GM23338 (cell line): ENCODE measurements around the gene AHCY.
"Not testable (repeated sequence)": the region's sequence is repeated elsewhere in the genome, so short reads cannot be mapped to it uniquely, and the experiment has no call there.

Experiments
- CREB1 ChIP-seq: fragments of 250-450 bp; sonication (Bioruptor Pico); IDR thresholded peaks from 2 replicates; pipeline ENCODE4 v1.5.0; 2020; ENCODE audit warnings: low read depth, mild to moderate bottlenecking, moderate library complexity
- CTCF ChIP-seq, 2 experiments: fragments of 200-600 bp in 1 of 2; sonication (generic) in 1 of 2; conservative IDR thresholded peaks; 2 replicates each; pipeline versions ENCODE4 v1.5.1 to v1.6.1; 2016 to 2017; ENCODE audit warnings: antibody characterized with exemption in 2 of 2, low read depth in 2 of 2, mild to moderate bottlenecking in 2 of 2, moderate library complexity in 1 of 2
- EZH2 ChIP-seq: fragments of 200-600 bp; sonication (generic); IDR thresholded peaks from one replicate; pipeline ENCODE4 v1.8.0; 2017; ENCODE audit warnings: antibody characterized with exemption, mild to moderate bottlenecking, low read depth; ENCODE audit not compliant: unreplicated experiment
- EZH2phosphoT487 ChIP-seq: fragments of 200-600 bp; sonication (generic); IDR thresholded peaks from one replicate; pipeline ENCODE4 v1.8.1; 2018; ENCODE audit warnings: antibody characterized with exemption; ENCODE audit not compliant: unreplicated experiment
- JUNB ChIP-seq: IDR thresholded peaks from one replicate; pipeline ENCODE4 v1.6.1; 2016; ENCODE audit warnings: antibody characterized with exemption; ENCODE audit not compliant: unreplicated experiment
- NANOG ChIP-seq: IDR thresholded peaks from 2 replicates; pipeline ENCODE4 v1.6.1; 2016; ENCODE audit warnings: antibody characterized with exemption, borderline replicate concordance
- POLR2AphosphoS5 ChIP-seq: IDR thresholded peaks from 2 replicates; pipeline ENCODE4 v1.6.1; 2016; ENCODE audit warnings: antibody characterized with exemption, low read depth
- STAT1 ChIP-seq: IDR thresholded peaks from one replicate; pipeline ENCODE4 v1.6.1; 2016; ENCODE audit warnings: antibody characterized with exemption; ENCODE audit not compliant: unreplicated experiment
- ZNF114 ChIP-seq: fragments of 250-450 bp; sonication (Bioruptor Pico); IDR thresholded peaks from 2 replicates; pipeline ENCODE4 v1.5.0; 2020; ENCODE audit warnings: mild to moderate bottlenecking, moderate library complexity
- ZNF331 ChIP-seq: fragments of 250-450 bp; sonication (Bioruptor Pico); IDR thresholded peaks from 2 replicates; pipeline ENCODE4 v1.5.0; 2020; ENCODE audit warnings: low read depth, mild to moderate bottlenecking, moderate library complexity
- TF ChIP-seq, protein P1 (sequence below): IDR thresholded peaks from one replicate; pipeline ENCODE4 v1.6.1; 2018; ENCODE audit warnings: antibody characterized with exemption; ENCODE audit not compliant: unreplicated experiment
- TF ChIP-seq, protein P2 (sequence below): fragments of 250-450 bp; sonication (Bioruptor Pico); IDR thresholded peaks from 2 replicates; pipeline ENCODE4 v1.5.0; 2020; ENCODE audit warnings: mild to moderate bottlenecking, moderate library complexity

- not testable (repeated sequence) for TF ChIP-seq POLR2AphosphoS5; EZH2phosphoT487; CTCF (conservative IDR thresholded peaks at IDR 0.05; ENCODE audit: low read depth in 2 of 2); STAT1; JUNB; EZH2; ZNF114 (CRISPR knock-in tag); NANOG; CREB1 (CRISPR knock-in tag); ZNF331 (CRISPR knock-in tag)
- TF ChIP-seq, protein P1, sequence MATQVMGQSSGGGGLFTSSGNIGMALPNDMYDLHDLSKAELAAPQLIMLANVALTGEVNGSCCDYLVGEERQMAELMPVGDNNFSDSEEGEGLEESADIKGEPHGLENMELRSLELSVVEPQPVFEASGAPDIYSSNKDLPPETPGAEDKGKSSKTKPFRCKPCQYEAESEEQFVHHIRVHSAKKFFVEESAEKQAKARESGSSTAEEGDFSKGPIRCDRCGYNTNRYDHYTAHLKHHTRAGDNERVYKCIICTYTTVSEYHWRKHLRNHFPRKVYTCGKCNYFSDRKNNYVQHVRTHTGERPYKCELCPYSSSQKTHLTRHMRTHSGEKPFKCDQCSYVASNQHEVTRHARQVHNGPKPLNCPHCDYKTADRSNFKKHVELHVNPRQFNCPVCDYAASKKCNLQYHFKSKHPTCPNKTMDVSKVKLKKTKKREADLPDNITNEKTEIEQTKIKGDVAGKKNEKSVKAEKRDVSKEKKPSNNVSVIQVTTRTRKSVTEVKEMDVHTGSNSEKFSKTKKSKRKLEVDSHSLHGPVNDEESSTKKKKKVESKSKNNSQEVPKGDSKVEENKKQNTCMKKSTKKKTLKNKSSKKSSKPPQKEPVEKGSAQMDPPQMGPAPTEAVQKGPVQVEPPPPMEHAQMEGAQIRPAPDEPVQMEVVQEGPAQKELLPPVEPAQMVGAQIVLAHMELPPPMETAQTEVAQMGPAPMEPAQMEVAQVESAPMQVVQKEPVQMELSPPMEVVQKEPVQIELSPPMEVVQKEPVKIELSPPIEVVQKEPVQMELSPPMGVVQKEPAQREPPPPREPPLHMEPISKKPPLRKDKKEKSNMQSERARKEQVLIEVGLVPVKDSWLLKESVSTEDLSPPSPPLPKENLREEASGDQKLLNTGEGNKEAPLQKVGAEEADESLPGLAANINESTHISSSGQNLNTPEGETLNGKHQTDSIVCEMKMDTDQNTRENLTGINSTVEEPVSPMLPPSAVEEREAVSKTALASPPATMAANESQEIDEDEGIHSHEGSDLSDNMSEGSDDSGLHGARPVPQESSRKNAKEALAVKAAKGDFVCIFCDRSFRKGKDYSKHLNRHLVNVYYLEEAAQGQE, result not testable (repeated sequence)
- TF ChIP-seq, protein P2, sequence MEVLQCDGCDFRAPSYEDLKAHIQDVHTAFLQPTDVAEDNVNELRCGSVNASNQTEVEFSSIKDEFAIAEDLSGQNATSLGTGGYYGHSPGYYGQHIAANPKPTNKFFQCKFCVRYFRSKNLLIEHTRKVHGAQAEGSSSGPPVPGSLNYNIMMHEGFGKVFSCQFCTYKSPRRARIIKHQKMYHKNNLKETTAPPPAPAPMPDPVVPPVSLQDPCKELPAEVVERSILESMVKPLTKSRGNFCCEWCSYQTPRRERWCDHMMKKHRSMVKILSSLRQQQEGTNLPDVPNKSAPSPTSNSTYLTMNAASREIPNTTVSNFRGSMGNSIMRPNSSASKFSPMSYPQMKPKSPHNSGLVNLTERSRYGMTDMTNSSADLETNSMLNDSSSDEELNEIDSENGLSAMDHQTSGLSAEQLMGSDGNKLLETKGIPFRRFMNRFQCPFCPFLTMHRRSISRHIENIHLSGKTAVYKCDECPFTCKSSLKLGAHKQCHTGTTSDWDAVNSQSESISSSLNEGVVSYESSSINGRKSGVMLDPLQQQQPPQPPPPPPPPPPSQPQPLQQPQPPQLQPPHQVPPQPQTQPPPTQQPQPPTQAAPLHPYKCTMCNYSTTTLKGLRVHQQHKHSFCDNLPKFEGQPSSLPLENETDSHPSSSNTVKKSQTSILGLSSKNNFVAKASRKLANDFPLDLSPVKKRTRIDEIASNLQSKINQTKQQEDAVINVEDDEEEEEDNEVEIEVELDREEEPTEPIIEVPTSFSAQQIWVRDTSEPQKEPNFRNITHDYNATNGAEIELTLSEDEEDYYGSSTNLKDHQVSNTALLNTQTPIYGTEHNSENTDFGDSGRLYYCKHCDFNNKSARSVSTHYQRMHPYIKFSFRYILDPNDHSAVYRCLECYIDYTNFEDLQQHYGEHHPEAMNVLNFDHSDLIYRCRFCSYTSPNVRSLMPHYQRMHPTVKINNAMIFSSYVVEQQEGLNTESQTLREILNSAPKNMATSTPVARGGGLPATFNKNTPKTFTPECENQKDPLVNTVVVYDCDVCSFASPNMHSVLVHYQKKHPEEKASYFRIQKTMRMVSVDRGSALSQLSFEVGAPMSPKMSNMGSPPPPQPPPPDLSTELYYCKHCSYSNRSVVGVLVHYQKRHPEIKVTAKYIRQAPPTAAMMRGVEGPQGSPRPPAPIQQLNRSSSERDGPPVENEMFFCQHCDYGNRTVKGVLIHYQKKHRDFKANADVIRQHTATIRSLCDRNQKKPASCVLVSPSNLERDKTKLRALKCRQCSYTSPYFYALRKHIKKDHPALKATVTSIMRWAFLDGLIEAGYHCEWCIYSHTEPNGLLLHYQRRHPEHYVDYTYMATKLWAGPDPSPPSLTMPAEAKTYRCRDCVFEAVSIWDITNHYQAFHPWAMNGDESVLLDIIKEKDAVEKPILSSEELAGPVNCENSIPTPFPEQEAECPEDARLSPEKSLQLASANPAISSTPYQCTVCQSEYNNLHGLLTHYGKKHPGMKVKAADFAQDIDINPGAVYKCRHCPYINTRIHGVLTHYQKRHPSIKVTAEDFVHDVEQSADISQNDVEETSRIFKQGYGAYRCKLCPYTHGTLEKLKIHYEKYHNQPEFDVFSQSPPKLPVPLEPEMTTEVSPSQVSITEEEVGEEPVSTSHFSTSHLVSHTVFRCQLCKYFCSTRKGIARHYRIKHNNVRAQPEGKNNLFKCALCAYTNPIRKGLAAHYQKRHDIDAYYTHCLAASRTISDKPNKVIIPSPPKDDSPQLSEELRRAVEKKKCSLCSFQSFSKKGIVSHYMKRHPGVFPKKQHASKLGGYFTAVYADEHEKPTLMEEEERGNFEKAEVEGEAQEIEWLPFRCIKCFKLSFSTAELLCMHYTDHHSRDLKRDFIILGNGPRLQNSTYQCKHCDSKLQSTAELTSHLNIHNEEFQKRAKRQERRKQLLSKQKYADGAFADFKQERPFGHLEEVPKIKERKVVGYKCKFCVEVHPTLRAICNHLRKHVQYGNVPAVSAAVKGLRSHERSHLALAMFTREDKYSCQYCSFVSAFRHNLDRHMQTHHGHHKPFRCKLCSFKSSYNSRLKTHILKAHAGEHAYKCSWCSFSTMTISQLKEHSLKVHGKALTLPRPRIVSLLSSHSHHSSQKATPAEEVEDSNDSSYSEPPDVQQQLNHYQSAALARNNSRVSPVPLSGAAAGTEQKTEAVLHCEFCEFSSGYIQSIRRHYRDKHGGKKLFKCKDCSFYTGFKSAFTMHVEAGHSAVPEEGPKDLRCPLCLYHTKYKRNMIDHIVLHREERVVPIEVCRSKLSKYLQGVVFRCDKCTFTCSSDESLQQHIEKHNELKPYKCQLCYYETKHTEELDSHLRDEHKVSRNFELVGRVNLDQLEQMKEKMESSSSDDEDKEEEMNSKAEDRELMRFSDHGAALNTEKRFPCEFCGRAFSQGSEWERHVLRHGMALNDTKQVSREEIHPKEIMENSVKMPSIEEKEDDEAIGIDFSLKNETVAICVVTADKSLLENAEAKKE (CRISPR knock-in tag), result not testable (repeated sequence)
Observed at GRCh38 chr20:34341199-34341598, 38.0 kb upstream of the AHCY start.
